Activated T-cell treated with anti-CD3 and anti-CD28 coated beads, Interleukin-2, amount 50 U/mL, for 24 hours (primary cell): ENCODE results near the gene IGF2BP2.
"Not testable (repeated sequence)": the region's sequence is repeated elsewhere in the genome, so short reads cannot be mapped to it uniquely, and the experiment has no call there.

Source experiments
- DNase-seq: peaks from one replicate; pipeline ENCODE4 v3.0.0-alpha.2; 2020
- H3K27ac Mint-ChIP-seq: 2 replicates; pipeline ENCODE4 v1.8.0; 2020; ENCODE audit warnings: mild to moderate bottlenecking, mixed read lengths
- H3K27me3 Mint-ChIP-seq: 2 replicates; pipeline ENCODE4 v1.8.0; 2020; ENCODE audit warnings: mixed read lengths
- H3K36me3 Mint-ChIP-seq: 2 replicates; pipeline ENCODE4 v1.8.0; 2020; ENCODE audit warnings: low read depth, mixed read lengths
- H3K4me1 Mint-ChIP-seq: 2 replicates; pipeline ENCODE4 v1.8.0; 2020; ENCODE audit warnings: low read depth, mixed read lengths
- H3K4me3 Mint-ChIP-seq: 2 replicates; pipeline ENCODE4 v1.8.0; 2020; ENCODE audit warnings: mild to moderate bottlenecking, moderate library complexity, mixed read lengths
- H3K9me3 Mint-ChIP-seq: 2 replicates; pipeline ENCODE4 v1.8.0; 2020; ENCODE audit warnings: mixed read lengths

The IGF2BP2 gene

GRCh38 chr3:185825639-185826481, 1.0 kb upstream of the IGF2BP2 start:
- Mint-ChIP-seq H3K9me3 (no peaks in the 10 kb centered on the region), H3K27ac (no peak overlapping the region), H3K36me3 (no peaks in the 10 kb centered on the region), H3K4me1 (peaks cover 13% of the 10 kb centered on the region), H3K27me3 (peaks cover 79% of the 10 kb centered on the region), H3K4me3 (peak overlapping the region; percentile 78)
- peak; percentile 30 for DNase-seq

- Mint-ChIP-seq H3K36me3 (no peaks in the 10 kb centered on the region), H3K27ac (no peak overlapping the region), H3K27me3 (peaks cover 75% of the 10 kb centered on the region), H3K9me3 (no peaks in the 10 kb centered on the region), H3K4me1 (peaks cover 13% of the 10 kb centered on the region), H3K4me3 (peak overlapping the region; percentile 75)
- peak; percentile 59 for DNase-seq
Measured at GRCh38 chr3:185824051-185825005, 514 bp downstream of the IGF2BP2 start.

DNA sequence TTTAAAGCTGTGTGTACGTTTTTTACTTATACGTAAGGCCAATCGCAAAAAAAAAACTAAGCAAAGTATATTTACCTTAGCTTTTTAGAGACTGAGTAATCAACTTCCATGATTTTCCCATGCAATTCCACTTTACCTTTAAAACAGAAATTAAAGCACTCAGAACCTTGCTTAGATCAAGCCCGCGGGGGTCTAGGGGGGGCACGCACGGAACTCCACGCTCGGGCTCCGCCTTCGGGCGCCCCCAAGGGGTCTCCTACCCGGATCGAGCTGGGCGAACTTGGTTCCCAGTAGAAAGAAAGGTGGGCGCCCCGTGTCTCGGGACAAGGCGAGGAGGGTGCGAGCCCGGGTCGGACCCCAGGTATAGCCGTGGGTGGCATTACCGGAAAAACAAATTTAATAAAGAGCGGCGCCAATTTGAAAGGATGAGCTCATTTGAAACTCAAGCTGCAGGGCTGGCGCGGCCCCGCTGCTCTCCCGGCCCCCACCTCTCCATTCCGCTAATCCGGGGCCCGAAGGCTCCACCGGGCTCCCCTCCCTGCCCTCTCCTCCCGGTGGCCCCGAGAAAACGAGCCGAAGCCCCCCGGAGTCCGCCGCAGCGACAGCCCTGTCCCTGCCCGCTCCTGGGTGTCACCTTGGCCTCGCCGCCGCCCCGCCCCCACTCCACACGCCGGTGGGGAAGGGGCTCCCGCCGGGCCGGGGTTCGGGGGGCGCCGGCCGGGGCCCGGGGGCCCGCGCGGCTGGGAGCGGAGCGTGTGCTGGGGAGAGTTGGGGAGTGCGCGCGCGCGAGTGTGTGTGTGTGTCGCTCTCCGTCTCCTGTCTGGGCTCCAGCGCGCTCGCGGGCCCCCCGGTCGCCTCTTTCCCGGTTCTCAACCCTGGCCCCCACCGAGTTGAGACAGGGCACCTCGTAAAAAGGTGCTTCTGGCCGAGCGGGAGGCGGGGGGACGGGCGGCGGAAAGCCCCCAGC, 1.5 kb downstream of the IGF2BP2 start:
- H3K4me1 Mint-ChIP-seq, result peaks cover 13% of the 10 kb centered on the region
- peak; percentile 51 for DNase-seq
- no peak overlapping the region for H3K27ac Mint-ChIP-seq
- no peaks in the 10 kb centered on the region for H3K9me3 Mint-ChIP-seq
- peaks cover 72% of the 10 kb centered on the region for H3K27me3 Mint-ChIP-seq
- H3K36me3 Mint-ChIP-seq, result no peaks in the 10 kb centered on the region
- peak overlapping the region; percentile 75 for H3K4me3 Mint-ChIP-seq

- Mint-ChIP-seq H3K4me1 (peaks cover 13% of the 10 kb centered on the region), H3K4me3 (peak overlapping the region; percentile 64), H3K27me3 (peaks cover 66% of the 10 kb centered on the region), H3K27ac (no peak overlapping the region), H3K9me3 (no peaks in the 10 kb centered on the region), H3K36me3 (no peaks in the 10 kb centered on the region)
- no peak for DNase-seq
Measured at GRCh38 chr3:185822221-185823000, 2.4 kb downstream of the IGF2BP2 start.

DNA sequence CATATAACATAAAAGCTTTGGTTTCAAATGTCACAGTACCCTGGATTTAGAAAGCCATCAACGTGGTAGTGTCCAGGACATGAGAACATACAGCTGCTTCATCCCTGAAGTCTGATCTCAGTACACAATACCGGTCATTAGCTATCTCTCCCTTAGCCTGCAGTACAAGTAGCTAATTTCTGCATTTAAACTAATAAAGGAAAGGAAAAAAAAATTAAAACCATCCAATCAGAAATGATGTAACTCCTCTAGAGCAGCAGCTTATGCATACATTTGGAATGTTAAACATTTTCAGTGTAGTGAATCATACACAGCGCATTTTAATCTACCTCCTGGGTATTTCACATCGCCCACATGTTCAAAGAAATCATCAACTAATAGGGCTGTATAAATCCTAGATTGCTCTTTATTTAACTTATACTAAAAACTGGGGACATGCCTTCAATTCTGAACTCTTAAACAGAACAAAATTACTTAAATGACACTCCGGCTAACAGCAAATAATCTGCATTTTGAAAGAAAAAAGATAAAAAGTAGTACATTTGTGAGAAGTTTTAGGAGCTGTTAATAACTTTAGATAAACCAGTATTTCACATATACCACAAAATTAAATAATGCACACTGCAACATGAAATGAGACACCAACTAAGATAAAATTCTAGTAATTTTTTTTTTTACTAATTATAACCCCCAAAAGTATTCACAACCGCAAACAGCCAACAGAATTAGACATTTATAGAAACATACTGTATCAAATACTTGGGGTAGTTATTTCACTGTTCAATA, 3.7 kb downstream of the IGF2BP2 start:
- peaks cover 13% of the 10 kb centered on the region for H3K4me1 Mint-ChIP-seq
- no peaks in the 10 kb centered on the region for H3K9me3 Mint-ChIP-seq
- H3K27me3 Mint-ChIP-seq, result peaks cover 53% of the 10 kb centered on the region
- H3K27ac Mint-ChIP-seq, result no peak overlapping the region
- no peaks in the 10 kb centered on the region for H3K36me3 Mint-ChIP-seq
- no peak overlapping the region for H3K4me3 Mint-ChIP-seq
- no peak for DNase-seq

DNA sequence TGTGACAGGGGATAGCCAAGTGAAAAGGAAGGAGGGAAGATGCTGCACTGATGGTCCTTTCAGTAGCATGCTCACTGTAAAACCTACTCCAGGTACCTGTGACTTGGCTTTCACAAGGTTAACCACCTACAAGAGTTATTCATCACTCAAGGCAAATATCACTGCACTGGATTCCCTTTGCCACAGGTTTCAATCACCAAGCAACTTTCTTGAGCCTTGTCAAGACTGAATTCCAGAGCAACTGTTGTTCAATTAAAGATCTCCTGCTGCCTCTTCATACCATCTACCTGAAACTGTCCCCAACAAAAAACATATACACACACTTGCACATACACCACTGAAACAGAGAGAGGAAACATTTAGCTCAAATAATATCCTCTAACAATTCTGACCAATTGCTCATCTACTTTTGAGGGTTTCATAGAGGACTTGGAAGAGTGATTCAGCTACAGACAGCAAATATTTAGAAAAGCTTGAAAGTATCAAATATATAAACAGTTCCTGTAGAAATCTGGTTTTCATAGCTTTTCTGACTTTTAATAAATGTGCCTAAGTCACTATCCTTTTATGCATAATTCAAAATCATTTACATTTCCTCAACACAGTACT, 6.5 kb downstream of the IGF2BP2 start:
- no peaks in the 10 kb centered on the region for H3K36me3 Mint-ChIP-seq
- no peak overlapping the region for H3K4me3 Mint-ChIP-seq
- peaks cover 5% of the 10 kb centered on the region for H3K4me1 Mint-ChIP-seq
- H3K9me3 Mint-ChIP-seq, result no peaks in the 10 kb centered on the region
- peaks cover 44% of the 10 kb centered on the region for H3K27me3 Mint-ChIP-seq
- no peak for DNase-seq
- no peak overlapping the region for H3K27ac Mint-ChIP-seq

GRCh38 chr3:185815391-185816282, 9.2 kb downstream of the IGF2BP2 start:
- H3K9me3 Mint-ChIP-seq, result no peaks in the 10 kb centered on the region
- H3K36me3 Mint-ChIP-seq, result no peaks in the 10 kb centered on the region
- no peaks in the 10 kb centered on the region for H3K4me1 Mint-ChIP-seq
- H3K27ac Mint-ChIP-seq, result no peak overlapping the region
- H3K27me3 Mint-ChIP-seq, result peaks cover 26% of the 10 kb centered on the region
- no peak for DNase-seq
- H3K4me3 Mint-ChIP-seq, result no peak overlapping the region

DNA sequence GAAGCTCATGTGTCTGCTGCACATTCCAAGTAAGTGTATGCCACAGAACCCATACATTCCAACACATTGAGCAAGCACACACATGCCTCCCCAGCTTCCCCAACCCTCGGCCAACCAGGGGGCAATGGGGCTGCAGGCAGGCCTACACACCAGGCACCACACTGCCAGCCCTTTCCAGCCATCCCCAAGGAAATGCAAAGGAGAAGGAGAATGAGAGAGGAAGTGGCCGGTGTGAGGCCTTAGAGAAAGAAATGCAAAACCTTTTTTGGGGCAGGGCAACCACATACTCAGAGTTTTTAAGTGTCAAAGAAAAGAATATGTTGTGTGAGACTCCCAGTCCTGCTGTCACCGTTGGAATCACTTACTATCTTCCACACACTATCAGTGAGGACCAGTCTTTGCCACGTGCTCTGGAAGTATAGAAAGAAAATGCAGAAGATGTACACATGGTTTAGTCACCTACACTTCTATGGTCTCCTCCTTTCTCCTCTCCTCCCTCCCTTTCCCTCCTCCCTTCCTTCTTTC, 11.1 kb downstream of the IGF2BP2 start:
- Mint-ChIP-seq H3K27me3 (peaks cover 17% of the 10 kb centered on the region), H3K4me3 (no peak overlapping the region), H3K27ac (no peak overlapping the region), H3K9me3 (no peaks in the 10 kb centered on the region), H3K36me3 (no peaks in the 10 kb centered on the region), H3K4me1 (no peaks in the 10 kb centered on the region)
- no peak for DNase-seq

DNA sequence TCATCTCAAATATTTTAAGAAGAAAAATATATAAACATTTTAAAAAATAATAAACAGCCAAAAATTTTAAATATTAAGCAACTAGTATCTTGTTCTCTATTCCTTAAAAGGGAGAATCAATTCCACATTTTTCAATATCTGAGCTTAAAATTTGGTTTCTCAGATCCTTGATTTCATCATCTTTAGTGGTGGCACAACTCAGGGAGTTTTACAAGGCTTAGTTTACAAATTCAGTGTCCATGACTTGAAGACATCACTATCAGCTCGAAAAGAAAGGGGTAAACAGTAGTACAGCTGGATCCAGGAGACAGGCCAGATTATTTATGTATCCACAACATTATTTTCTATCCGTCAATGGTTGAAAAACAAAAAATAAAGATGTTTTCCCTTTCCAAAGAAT, 11.6 kb downstream of the IGF2BP2 start:
- peaks cover 14% of the 10 kb centered on the region for H3K27me3 Mint-ChIP-seq
- DNase-seq, result no peak
- no peaks in the 10 kb centered on the region for H3K4me1 Mint-ChIP-seq
- H3K9me3 Mint-ChIP-seq, result no peaks in the 10 kb centered on the region
- no peak overlapping the region for H3K27ac Mint-ChIP-seq
- H3K36me3 Mint-ChIP-seq, result no peaks in the 10 kb centered on the region
- H3K4me3 Mint-ChIP-seq, result no peak overlapping the region

DNA sequence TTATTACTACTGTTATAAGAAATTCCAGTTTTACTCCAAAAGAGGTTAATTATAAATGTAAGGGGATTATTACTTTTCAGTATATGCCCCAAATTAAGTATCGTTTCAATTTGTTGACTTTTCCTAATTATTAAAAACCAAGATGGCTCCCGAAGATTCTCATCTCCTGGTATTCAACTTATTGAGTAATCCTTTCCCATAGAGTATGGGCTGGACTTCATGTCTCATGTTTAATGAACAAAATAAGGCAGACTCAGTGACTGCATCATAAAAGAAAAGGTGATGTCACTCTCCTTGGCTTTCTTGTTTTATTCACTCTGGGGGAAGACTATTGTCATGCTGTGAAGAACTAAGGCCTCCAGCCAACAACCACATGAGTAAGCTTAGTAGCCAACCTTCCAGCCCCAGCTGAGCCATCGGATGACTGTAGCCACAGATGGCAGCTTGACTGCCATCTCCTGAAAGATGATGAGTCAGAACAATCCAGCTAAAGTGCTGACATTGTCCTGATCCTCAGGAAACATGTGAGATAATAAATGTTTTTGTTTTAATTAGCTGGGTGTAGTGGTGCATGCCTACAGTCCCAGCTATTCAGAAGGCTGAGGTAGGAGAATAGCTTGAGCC, 17.3 kb downstream of the IGF2BP2 start:
- DNase-seq, result no peak
- Mint-ChIP-seq H3K4me1 (no peaks in the 10 kb centered on the region), H3K4me3 (no peak overlapping the region), H3K36me3 (no peaks in the 10 kb centered on the region), H3K9me3 (no peaks in the 10 kb centered on the region), H3K27me3 (peaks cover 11% of the 10 kb centered on the region), H3K27ac (no peak overlapping the region)

DNA sequence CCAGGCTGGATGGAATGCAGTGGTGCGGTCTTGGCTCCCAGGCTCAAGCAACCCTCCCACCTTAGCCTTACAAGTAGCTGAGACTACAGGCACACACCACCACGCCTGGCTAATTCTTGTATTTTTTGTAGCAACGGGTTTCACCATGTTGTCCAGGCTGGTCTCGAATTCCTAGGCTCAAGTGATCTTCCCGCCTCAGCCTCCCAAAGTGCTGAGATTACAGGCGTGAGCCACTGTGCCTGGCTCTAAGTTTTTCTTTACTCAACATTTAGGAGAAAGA, 26.1 kb downstream of the IGF2BP2 start:
- not testable (repeated sequence) for H3K4me3 Mint-ChIP-seq, DNase-seq, H3K4me1 Mint-ChIP-seq, H3K36me3 Mint-ChIP-seq, H3K9me3 Mint-ChIP-seq, H3K27ac Mint-ChIP-seq
- H3K27me3 Mint-ChIP-seq, result peaks cover 13% of the 10 kb centered on the region
